ENCODE data around the gene VPS13D.

DNA sequence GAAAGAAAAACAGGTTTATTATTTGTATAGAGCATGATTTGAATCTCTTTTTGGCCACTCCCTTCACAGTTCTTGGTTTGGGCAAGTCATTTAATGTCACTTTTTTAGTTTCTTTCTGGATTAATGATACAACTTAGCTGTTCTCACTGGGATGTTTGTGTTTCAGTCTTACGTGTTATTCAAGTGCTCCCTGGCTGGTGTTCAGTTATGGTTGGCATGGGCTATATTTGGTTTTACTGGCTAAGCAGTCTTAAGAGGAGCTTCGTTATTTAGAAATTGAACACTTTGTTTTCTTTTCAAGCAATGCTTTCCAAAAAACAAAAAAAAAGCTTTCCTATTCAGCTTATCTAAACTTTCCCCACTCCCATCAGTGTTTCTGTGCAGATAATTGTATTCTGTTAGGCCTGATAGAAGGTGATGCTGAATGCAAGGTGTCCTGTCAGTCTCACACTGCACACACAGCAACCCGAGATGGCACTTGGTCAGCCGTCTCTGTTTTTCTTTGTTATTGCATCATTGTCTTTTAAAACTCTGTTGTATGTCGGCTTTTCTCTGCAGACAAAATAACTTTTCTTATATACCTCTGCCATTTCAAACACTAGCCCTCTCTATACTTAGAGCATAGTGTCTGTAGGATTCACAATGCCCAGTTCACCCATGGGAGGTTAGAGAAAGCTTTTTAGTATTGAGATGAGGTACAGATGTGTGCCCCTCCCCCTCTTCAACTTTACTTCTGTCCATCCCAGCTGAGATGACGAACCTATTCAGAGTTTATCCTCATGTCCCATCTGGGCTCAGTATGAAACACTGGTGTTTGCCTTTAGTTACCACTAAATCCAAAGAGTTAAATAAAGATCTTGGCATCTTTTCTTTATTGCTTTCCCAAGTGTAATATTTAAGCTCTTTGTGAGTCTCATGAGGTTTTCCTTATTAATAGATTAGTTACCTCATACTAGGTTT is 80.2 kb downstream of the VPS13D start:
- TF ChIP-seq, protein P1, sequence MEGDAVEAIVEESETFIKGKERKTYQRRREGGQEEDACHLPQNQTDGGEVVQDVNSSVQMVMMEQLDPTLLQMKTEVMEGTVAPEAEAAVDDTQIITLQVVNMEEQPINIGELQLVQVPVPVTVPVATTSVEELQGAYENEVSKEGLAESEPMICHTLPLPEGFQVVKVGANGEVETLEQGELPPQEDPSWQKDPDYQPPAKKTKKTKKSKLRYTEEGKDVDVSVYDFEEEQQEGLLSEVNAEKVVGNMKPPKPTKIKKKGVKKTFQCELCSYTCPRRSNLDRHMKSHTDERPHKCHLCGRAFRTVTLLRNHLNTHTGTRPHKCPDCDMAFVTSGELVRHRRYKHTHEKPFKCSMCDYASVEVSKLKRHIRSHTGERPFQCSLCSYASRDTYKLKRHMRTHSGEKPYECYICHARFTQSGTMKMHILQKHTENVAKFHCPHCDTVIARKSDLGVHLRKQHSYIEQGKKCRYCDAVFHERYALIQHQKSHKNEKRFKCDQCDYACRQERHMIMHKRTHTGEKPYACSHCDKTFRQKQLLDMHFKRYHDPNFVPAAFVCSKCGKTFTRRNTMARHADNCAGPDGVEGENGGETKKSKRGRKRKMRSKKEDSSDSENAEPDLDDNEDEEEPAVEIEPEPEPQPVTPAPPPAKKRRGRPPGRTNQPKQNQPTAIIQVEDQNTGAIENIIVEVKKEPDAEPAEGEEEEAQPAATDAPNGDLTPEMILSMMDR (IDR thresholded peaks at IDR 0.05; ENCODE audit: low read depth, low read length, poor library complexity, severe bottlenecking), result no peak
- no peak for TF ChIP-seq EZH2phosphoT487 (IDR thresholded peaks at IDR 0.05; ENCODE audit: borderline replicate concordance, low read length)

Measured in DOHH2 (cell line).